ENCODE measurements around the gene SMIM5.
"Not testable (repeated sequence)": the region's sequence is repeated elsewhere in the genome, so short reads cannot be mapped to it uniquely, and the experiment has no call there.

GRCh38 chr17:75593430-75593829 is 39.8 kb upstream of the SMIM5 start:
- not testable (repeated sequence) for TF ChIP-seq CTCF (conservative IDR thresholded peaks at IDR 0.05; ENCODE audit: low read length); EZH2phosphoT487 (IDR thresholded peaks at IDR 0.05; ENCODE audit: borderline replicate concordance, low read depth, low read length)

Data from OCI-LY7 (cell line).